K562 (cell line): ENCODE results near the gene NDUFA3.

ENCODE experiments used
- CTCF ChIP-seq, 3 experiments: IDR thresholded peaks in 2 of 3; conservative IDR thresholded peaks in 1 of 3; 2 replicates each; pipeline ENCODE4 v1.5.1; 2011 to 2012; ENCODE audit warnings: low read length in 3 of 3, mild to moderate bottlenecking in 3 of 3, control low read depth in 2 of 3, improper control_type of control experiment in 1 of 3, inconsistent platforms in 1 of 3, low read depth in 1 of 3, mixed read lengths in 1 of 3, moderate library complexity in 1 of 3; ENCODE audit not compliant: insufficient read depth in 2 of 3
- KLF16 ChIP-seq: IDR thresholded peaks from 2 replicates; pipeline ENCODE4 v1.6.1; 2016; ENCODE audit warnings: antibody characterized with exemption
- MCM5 ChIP-seq: fragments of 450-650 bp; IDR thresholded peaks from 2 replicates; pipeline ENCODE4 v1.6.1; 2016; ENCODE audit warnings: low read depth
- ZNF3 ChIP-seq: fragments of 250-450 bp; sonication (Bioruptor Pico); IDR thresholded peaks from 2 replicates; pipeline ENCODE4 v1.5.0; 2021; ENCODE audit warnings: mild to moderate bottlenecking, moderate library complexity
- TF ChIP-seq, protein P1 (sequence below), 2 experiments: IDR thresholded peaks in 1 of 2; conservative IDR thresholded peaks in 1 of 2; 2 replicates each; pipeline ENCODE4 v1.6.1; 2016; ENCODE audit warnings: low read depth in 2 of 2, mild to moderate bottlenecking in 1 of 2, missing compliant biosample characterization in 1 of 2, missing genetic modification characterization in 1 of 2, moderate library complexity in 1 of 2

GRCh38 chr19:54107876-54108490 lies 5.3 kb downstream of the NDUFA3 start:
- TF ChIP-seq CTCF (IDR thresholded peaks at IDR 0.05 in 2 of 3, conservative IDR thresholded peaks at IDR 0.05 in 1 of 3; ENCODE audit: insufficient read depth in 2 of 3, low read depth in 1 of 3, low read length in 3 of 3) (no peak), ZNF3 (no peak), KLF16 (no peak), MCM5 (no peak)
- TF ChIP-seq, protein P1, sequence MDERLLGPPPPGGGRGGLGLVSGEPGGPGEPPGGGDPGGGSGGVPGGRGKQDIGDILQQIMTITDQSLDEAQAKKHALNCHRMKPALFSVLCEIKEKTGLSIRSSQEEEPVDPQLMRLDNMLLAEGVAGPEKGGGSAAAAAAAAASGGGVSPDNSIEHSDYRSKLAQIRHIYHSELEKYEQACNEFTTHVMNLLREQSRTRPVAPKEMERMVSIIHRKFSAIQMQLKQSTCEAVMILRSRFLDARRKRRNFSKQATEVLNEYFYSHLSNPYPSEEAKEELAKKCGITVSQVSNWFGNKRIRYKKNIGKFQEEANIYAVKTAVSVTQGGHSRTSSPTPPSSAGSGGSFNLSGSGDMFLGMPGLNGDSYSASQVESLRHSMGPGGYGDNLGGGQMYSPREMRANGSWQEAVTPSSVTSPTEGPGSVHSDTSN (CRISPR knock-in tag; IDR thresholded peaks at IDR 0.05; ENCODE audit: low read depth): no peak
- TF ChIP-seq, protein P1 (tag; conservative IDR thresholded peaks at IDR 0.05; ENCODE audit: low read depth): no peak
